ENCODE measurements around the gene FRRS1.
A peak's percentile ranks its signal among the peaks of the same experiment; 100 is the strongest.

FRRS1 gene

DNA sequence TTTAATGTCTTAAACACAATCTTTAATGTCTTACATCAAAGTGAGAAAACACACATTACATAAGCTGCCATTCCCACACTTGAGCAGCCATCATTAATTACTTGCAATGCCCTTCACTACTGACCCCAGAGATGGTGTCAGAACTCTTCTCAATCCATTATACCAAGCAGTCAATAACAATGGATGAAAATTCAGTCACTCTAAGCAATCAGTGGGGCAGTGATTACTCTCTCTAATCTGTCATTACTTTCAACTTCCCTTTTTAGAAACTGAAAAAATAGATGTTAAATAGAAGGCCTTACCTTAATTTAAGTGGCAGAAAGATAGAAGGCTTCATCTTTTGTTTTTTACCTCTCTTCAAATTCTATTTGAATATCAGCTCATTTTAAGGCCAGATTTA, 9.7 kb upstream of the FRRS1 start:
- H3K9me3 Mint-ChIP-seq, result no peaks in the 10 kb centered on the region
- H3K4me3 Mint-ChIP-seq, result no peak overlapping the region
- H3K36me3 Mint-ChIP-seq (ENCODE audit: low read depth), result no peaks in the 10 kb centered on the region
- no peak for TF ChIP-seq CTCF (IDR thresholded peaks at IDR 0.05)
- no peak overlapping the region for H3K27ac Mint-ChIP-seq
- H3K4me1 Mint-ChIP-seq, result no peaks in the 10 kb centered on the region
- peaks cover 9% of the 10 kb centered on the region for H3K27me3 Mint-ChIP-seq (ENCODE audit: low read depth, poor library complexity)
- DNase-seq, result no peak

- Mint-ChIP-seq H3K27me3 (ENCODE audit: low read depth, poor library complexity) (peaks cover 2% of the 10 kb centered on the region), H3K4me3 (no peak overlapping the region), H3K9me3 (no peaks in the 10 kb centered on the region), H3K27ac (no peak overlapping the region), H3K36me3 (ENCODE audit: low read depth) (no peaks in the 10 kb centered on the region), H3K4me1 (no peaks in the 10 kb centered on the region)
- no peak for DNase-seq
- TF ChIP-seq CTCF (IDR thresholded peaks at IDR 0.05), result no peak
Observed at GRCh38 chr1:99772809-99773208, 6.4 kb upstream of the FRRS1 start.

DNA sequence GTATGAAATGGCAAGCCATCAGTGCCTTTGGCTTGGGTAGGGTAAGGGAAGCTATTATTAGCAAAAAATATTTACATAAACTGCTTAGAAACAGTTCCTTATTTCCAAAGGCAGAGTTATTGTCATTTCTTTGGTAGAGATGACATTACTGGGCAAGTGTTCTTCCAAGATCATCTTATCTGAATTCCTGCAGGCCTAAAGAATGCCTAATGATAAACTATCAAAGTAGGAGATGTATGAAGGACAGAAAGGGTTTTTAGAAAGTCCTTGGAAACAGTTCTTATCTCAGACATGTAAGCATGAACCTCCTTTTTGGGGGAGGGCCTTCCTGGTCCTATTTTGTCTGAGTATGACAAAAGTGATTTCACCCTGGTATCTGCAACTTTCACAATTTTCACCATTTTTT, 5.1 kb upstream of the FRRS1 start:
- H3K9me3 Mint-ChIP-seq, result no peaks in the 10 kb centered on the region
- DNase-seq, result no peak
- no peak for TF ChIP-seq CTCF (IDR thresholded peaks at IDR 0.05)
- H3K27me3 Mint-ChIP-seq (ENCODE audit: low read depth, poor library complexity), result no peaks in the 10 kb centered on the region
- no peaks in the 10 kb centered on the region for H3K36me3 Mint-ChIP-seq (ENCODE audit: low read depth)
- peaks cover 9% of the 10 kb centered on the region for H3K4me1 Mint-ChIP-seq
- no peak overlapping the region for H3K27ac Mint-ChIP-seq
- H3K4me3 Mint-ChIP-seq, result no peak overlapping the region

DNA sequence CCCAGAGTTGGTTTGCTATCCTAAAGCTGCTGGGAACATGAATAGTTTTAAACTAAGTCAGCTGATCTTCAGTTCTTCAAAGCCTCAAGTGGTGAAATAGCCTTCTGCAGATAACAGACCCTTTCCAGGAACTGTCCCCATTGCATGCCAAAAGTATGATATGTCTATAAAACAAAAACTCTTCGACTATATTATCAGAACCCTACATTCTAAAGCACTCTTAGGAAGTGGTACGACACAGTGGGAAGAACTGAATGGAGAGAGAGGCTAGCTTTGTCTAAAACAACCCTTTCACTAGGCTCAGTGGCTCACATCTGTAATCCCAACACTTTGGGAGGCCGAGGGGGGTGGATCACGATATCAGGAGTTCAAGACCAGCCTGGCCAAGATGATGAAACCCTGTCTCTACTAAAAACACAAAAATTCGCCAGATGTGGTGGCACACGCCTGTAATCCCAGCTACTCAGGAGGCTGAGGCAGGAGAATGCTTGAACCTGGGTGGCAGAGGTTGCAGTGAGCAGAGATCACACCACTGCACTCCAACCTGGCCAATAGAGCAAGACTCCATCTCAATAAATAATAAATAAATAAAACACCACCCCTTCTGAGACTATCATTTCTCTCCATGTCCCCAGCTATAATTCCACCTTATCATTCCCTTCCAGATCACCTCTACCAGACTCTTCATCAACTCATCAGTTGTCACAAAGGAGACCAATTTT, 2.2 kb upstream of the FRRS1 start:
- no peaks in the 10 kb centered on the region for H3K27me3 Mint-ChIP-seq (ENCODE audit: low read depth, poor library complexity)
- H3K36me3 Mint-ChIP-seq (ENCODE audit: low read depth), result no peaks in the 10 kb centered on the region
- TF ChIP-seq CTCF (IDR thresholded peaks at IDR 0.05), result no peak
- DNase-seq, result no peak
- H3K4me1 Mint-ChIP-seq, result peaks cover 14% of the 10 kb centered on the region
- no peaks in the 10 kb centered on the region for H3K9me3 Mint-ChIP-seq
- no peak overlapping the region for H3K4me3 Mint-ChIP-seq
- H3K27ac Mint-ChIP-seq, result no peak overlapping the region

- no peaks in the 10 kb centered on the region for H3K27me3 Mint-ChIP-seq (ENCODE audit: low read depth, poor library complexity)
- H3K27ac Mint-ChIP-seq, result no peak overlapping the region
- no peak for TF ChIP-seq CTCF (IDR thresholded peaks at IDR 0.05)
- no peak overlapping the region for H3K4me3 Mint-ChIP-seq
- H3K9me3 Mint-ChIP-seq, result no peaks in the 10 kb centered on the region
- no peaks in the 10 kb centered on the region for H3K36me3 Mint-ChIP-seq (ENCODE audit: low read depth)
- H3K4me1 Mint-ChIP-seq, result peaks cover 14% of the 10 kb centered on the region
- DNase-seq, result no peak
Observed at GRCh38 chr1:99768104-99768503, 1.7 kb upstream of the FRRS1 start.

- no peak for TF ChIP-seq CTCF (IDR thresholded peaks at IDR 0.05)
- Mint-ChIP-seq H3K4me1 (peaks cover 14% of the 10 kb centered on the region), H3K36me3 (ENCODE audit: low read depth) (peaks cover 5% of the 10 kb centered on the region), H3K9me3 (peaks cover 3% of the 10 kb centered on the region), H3K4me3 (peak overlapping the region; percentile 52), H3K27ac (peak overlapping the region; percentile 37), H3K27me3 (ENCODE audit: low read depth, poor library complexity) (no peaks in the 10 kb centered on the region)
- DNase-seq, result no peak
Observed at GRCh38 chr1:99764909-99765308, 1.5 kb downstream of the FRRS1 start.

All from nephron progenitor cell (in vitro differentiated cells).